Stimulated activated effector memory CD8-positive, alpha-beta T cell treated with anti-CD3 and anti-CD28 coated beads, Interleukin-12 subunit alpha, Interleukin-12 subunit beta, amount 100 ng/mL, for 72 hours (primary cell): Measurements from ENCODE around the gene ZNF514.
"Not testable (repeated sequence)": the region's sequence is repeated elsewhere in the genome, so short reads cannot be mapped to it uniquely, and the experiment has no call there.

Source experiments
- ATAC-seq: fragments of 150-1000 bp; cut with Tn5 transposase; 2 replicates; pipeline ENCODE4 v1.10.0; 2021
- DNase-seq, 2 donors: peaks; one replicate each; pipeline ENCODE4 v3.0.0; 2021 to 2022; ENCODE audit warnings: low spot score in 2 of 2
- H3K27ac Mint-ChIP-seq: one replicate; pipeline ENCODE4 v1.8.0; 2022; ENCODE audit warnings: mild to moderate bottlenecking, mixed read lengths
- H3K36me3 Mint-ChIP-seq: one replicate; pipeline ENCODE4 v1.8.0; 2022; ENCODE audit warnings: mild to moderate bottlenecking, mixed read lengths
- H3K4me1 Mint-ChIP-seq: one replicate; pipeline ENCODE4 v1.8.0; 2022; ENCODE audit warnings: mixed read lengths
- H3K4me3 Mint-ChIP-seq: one replicate; pipeline ENCODE4 v1.8.0; 2022; ENCODE audit warnings: mild to moderate bottlenecking, mixed read lengths
- H3K9me3 Mint-ChIP-seq: one replicate; pipeline ENCODE4 v1.8.0; 2022; ENCODE audit warnings: mixed read lengths

Gene ZNF514

GRCh38 chr2:95104606-95105005, 55.0 kb downstream of the ZNF514 start:
- ATAC-seq = no peak
- Mint-ChIP-seq H3K9me3 (no peaks in the 10 kb centered on the region), H3K4me3 (no peak overlapping the region), H3K4me1 (peaks cover 5% of the 10 kb centered on the region), H3K36me3 (peaks cover 99% of the 10 kb centered on the region), H3K27ac (no peak overlapping the region)
- no peak for DNase-seq

DNA sequence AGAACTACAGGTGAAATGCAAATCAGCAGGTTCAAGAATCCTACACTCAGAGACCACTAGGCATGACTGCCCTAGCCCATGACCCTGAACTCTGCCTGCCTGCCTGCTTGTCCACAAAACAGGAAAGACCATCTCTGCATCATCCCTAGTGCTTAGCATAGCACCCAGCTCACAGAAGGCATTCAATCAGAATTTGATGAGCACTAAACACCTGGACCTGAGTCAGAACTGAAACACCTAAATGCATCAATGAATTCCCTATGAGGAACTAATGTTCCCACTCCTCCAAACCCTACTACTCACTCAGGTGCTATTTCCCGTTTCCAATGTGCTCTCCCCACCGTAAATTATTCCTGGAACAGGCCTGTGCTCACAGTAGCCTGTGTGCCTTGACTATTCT, 59.7 kb downstream of the ZNF514 start:
- H3K27ac Mint-ChIP-seq = no peak overlapping the region
- peaks cover 98% of the 10 kb centered on the region for H3K36me3 Mint-ChIP-seq

GRCh38 chr2:95098273-95098672, 61.4 kb downstream of the ZNF514 start:
- ATAC-seq, DNase-seq, H3K4me3 Mint-ChIP-seq, H3K27ac Mint-ChIP-seq, H3K9me3 Mint-ChIP-seq: not testable (repeated sequence)
- Mint-ChIP-seq H3K4me1 (peaks cover 23% of the 10 kb centered on the region), H3K36me3 (peaks cover 94% of the 10 kb centered on the region)

More for the DNA sequence above, 59.7 kb downstream of the ZNF514 start:
- Mint-ChIP-seq H3K4me1 (peaks cover 11% of the 10 kb centered on the region), H3K4me3 (no peak overlapping the region), H3K9me3 (no peaks in the 10 kb centered on the region)
- DNase-seq (no peak), ATAC-seq (no peak)
